Hepatocyte (in vitro differentiated cells): ENCODE data around the gene RB1.

Experiments
- CTCF ChIP-seq: fragments of 200-600 bp; sonication (generic); IDR thresholded peaks from 2 replicates; pipeline ENCODE4 v1.5.1; 2016; ENCODE audit warnings: antibody characterized with exemption, mild to moderate bottlenecking; ENCODE audit not compliant: poor library complexity
- EZH2 ChIP-seq: fragments of 200-600 bp; sonication (generic); IDR thresholded peaks from 2 replicates; pipeline ENCODE4 v1.6.1; 2016; ENCODE audit warnings: antibody characterized with exemption, mild to moderate bottlenecking, borderline replicate concordance
- EZH2phosphoT487 ChIP-seq: fragments of 200-600 bp; sonication (generic); IDR thresholded peaks from one replicate; pipeline ENCODE4 v1.6.1; 2018; ENCODE audit warnings: antibody characterized with exemption, mild to moderate bottlenecking, low read depth, moderate library complexity; ENCODE audit not compliant: unreplicated experiment, severe bottlenecking

GRCh38 chr13:48253849-48254248, 49.7 kb upstream of the RB1 start:
- TF ChIP-seq CTCF, result no peak
- no peak for TF ChIP-seq EZH2
- TF ChIP-seq EZH2phosphoT487, result no peak
